ENCODE results near the gene OR6X1. TPM values are rescaled to one million over a fixed set of nuclear protein-coding genes. Genes with fewer than 3 reads are reported as not detected.
"Not testable (repeated sequence)": the region's sequence is repeated elsewhere in the genome, so short reads cannot be mapped to it uniquely, and the experiment has no call there.

OR6X1 gene
- total RNA-seq, 1 donor from 2014 or later, result not detected

- FAIRE-seq (no peak), DNase-seq (ENCODE audit: low spot score in 2 of 2) (no peak)
Observed at GRCh38 chr11:123755813-123756212, 1.5 kb upstream of the OR6X1 start.

GRCh38 chr11:123755344-123755743 is 1.0 kb upstream of the OR6X1 start:
- FAIRE-seq (no peak), DNase-seq (ENCODE audit: low spot score in 2 of 2) (no peak)

- DNase-seq (ENCODE audit: low spot score in 2 of 2), result no peak
- FAIRE-seq, result no peak
Observed at GRCh38 chr11:123753110-123753509, 1.2 kb downstream of the OR6X1 start.

GRCh38 chr11:123751781-123752180 is 2.5 kb downstream of the OR6X1 start:
- no peak for FAIRE-seq
- DNase-seq (ENCODE audit: low spot score in 2 of 2), result no peak

- FAIRE-seq; DNase-seq (ENCODE audit: low spot score in 2 of 2): not testable (repeated sequence)
Observed at GRCh38 chr11:123748349-123748748, 6.0 kb downstream of the OR6X1 start.

- DNase-seq (ENCODE audit: low spot score in 2 of 2), result no peak
- FAIRE-seq, result no peak
Observed at GRCh38 chr11:123745764-123746451, 8.4 kb downstream of the OR6X1 start.

GRCh38 chr11:123742724-123743120 is 11.6 kb downstream of the OR6X1 start:
- no peak for DNase-seq (ENCODE audit: low spot score in 2 of 2)
- no peak for FAIRE-seq

GRCh38 chr11:123742031-123742723 is 12.1 kb downstream of the OR6X1 start:
- FAIRE-seq (no peak), DNase-seq (ENCODE audit: low spot score in 2 of 2) (peak in 1 of 2 donors; percentile 26)

- FAIRE-seq (no peak), DNase-seq (ENCODE audit: low spot score in 2 of 2) (peak; percentile 86 to 89)
Observed at GRCh38 chr11:123741159-123742030, 12.9 kb downstream of the OR6X1 start, which contains the start of gene ZNF202. Gene ZNF202 (minus strand): TSS chr11:123741660. CDS start chr11:123730888, 10,772 bp downstream.

- DNase-seq (ENCODE audit: low spot score in 2 of 2), result peak in 1 of 2 donors; percentile 20
- FAIRE-seq, result no peak
Observed at GRCh38 chr11:123740787-123741158, 13.5 kb downstream of the OR6X1 start.

GRCh38 chr11:123738374-123738773 is 15.9 kb downstream of the OR6X1 start:
- no peak for DNase-seq (ENCODE audit: low spot score in 2 of 2)

GRCh38 chr11:123736769-123737168 is 17.5 kb downstream of the OR6X1 start:
- DNase-seq (ENCODE audit: low spot score in 2 of 2) (no peak), FAIRE-seq (no peak)

More at GRCh38 chr11:123738374-123738773, 15.9 kb downstream of the OR6X1 start:
- FAIRE-seq, result no peak

- DNase-seq (ENCODE audit: low spot score in 2 of 2) (no peak), FAIRE-seq (no peak)
Observed at GRCh38 chr11:123729602-123730001, 24.7 kb downstream of the OR6X1 start.

- no peak for DNase-seq (ENCODE audit: low spot score in 2 of 2)
- FAIRE-seq, result no peak
Observed at GRCh38 chr11:123725995-123726655, 28.2 kb downstream of the OR6X1 start.

- FAIRE-seq (no peak), DNase-seq (ENCODE audit: low spot score in 2 of 2) (no peak)
Observed at GRCh38 chr11:123719452-123719851, 34.9 kb downstream of the OR6X1 start.

- DNase-seq (ENCODE audit: low spot score in 2 of 2) (no peak), FAIRE-seq (no peak)
Observed at GRCh38 chr11:123718469-123718868, 35.8 kb downstream of the OR6X1 start.

GRCh38 chr11:123718063-123718462 is 36.3 kb downstream of the OR6X1 start:
- FAIRE-seq (no peak), DNase-seq (ENCODE audit: low spot score in 2 of 2) (no peak)

GRCh38 chr11:123712627-123713026 is 41.7 kb downstream of the OR6X1 start:
- FAIRE-seq; DNase-seq (ENCODE audit: low spot score in 2 of 2): not testable (repeated sequence)

- FAIRE-seq, result peak; percentile 37
- peak; percentile 24 to 38 for DNase-seq (ENCODE audit: low spot score in 2 of 2)
Observed at GRCh38 chr11:123707606-123708205, 46.6 kb downstream of the OR6X1 start.

- no peak for FAIRE-seq
- no peak for DNase-seq (ENCODE audit: low spot score in 2 of 2)
Observed at GRCh38 chr11:123707206-123707605, 47.1 kb downstream of the OR6X1 start.

All from frontal cortex (tissue), 4 donors.